Liver (tissue), 2 donors: ENCODE results near the gene VWDE.

ENCODE experiments used
- SP1 ChIP-seq: IDR thresholded peaks from 2 replicates; pipeline ENCODE4 v1.6.1; 2018; ENCODE audit warnings: antibody characterized with exemption, mild to moderate bottlenecking
- TF ChIP-seq, protein P1 (sequence below): IDR thresholded peaks from 2 replicates; pipeline ENCODE4 v1.6.1; 2016; ENCODE audit warnings: antibody characterized with exemption, mild to moderate bottlenecking
- donor health status: healthy.

DNA sequence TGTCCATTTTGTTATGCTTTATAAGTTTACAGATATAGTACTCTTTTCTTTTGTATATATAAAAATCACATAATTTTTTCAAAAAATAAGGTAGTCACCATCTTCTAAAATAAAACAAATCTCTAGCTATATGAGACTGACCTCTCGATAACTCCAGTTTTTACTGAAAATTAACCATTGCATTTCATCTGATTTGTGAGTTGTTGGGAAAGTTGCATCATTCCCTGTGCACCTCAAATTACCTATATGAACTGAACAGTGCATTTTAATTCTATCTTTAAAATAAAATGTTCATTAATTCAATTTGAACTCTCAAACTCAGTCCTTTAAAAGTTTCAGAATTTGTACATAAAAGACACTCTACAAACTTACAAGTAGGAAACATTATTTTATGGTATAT is 86.0 kb downstream of the VWDE start:
- TF ChIP-seq, protein P1, sequence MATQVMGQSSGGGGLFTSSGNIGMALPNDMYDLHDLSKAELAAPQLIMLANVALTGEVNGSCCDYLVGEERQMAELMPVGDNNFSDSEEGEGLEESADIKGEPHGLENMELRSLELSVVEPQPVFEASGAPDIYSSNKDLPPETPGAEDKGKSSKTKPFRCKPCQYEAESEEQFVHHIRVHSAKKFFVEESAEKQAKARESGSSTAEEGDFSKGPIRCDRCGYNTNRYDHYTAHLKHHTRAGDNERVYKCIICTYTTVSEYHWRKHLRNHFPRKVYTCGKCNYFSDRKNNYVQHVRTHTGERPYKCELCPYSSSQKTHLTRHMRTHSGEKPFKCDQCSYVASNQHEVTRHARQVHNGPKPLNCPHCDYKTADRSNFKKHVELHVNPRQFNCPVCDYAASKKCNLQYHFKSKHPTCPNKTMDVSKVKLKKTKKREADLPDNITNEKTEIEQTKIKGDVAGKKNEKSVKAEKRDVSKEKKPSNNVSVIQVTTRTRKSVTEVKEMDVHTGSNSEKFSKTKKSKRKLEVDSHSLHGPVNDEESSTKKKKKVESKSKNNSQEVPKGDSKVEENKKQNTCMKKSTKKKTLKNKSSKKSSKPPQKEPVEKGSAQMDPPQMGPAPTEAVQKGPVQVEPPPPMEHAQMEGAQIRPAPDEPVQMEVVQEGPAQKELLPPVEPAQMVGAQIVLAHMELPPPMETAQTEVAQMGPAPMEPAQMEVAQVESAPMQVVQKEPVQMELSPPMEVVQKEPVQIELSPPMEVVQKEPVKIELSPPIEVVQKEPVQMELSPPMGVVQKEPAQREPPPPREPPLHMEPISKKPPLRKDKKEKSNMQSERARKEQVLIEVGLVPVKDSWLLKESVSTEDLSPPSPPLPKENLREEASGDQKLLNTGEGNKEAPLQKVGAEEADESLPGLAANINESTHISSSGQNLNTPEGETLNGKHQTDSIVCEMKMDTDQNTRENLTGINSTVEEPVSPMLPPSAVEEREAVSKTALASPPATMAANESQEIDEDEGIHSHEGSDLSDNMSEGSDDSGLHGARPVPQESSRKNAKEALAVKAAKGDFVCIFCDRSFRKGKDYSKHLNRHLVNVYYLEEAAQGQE: no peak
- no peak for TF ChIP-seq SP1
